GM10266 (cell line): ENCODE results near the gene RPS6KA3.

Experiments used
- DNase-seq: peaks from one replicate; pipeline ENCODE4 v3.0.0; 2012; ENCODE audit errors: extremely low spot score
- CTCF ChIP-seq: IDR thresholded peaks from 2 replicates; pipeline ENCODE4 v1.5.1; 2012; ENCODE audit warnings: mild to moderate bottlenecking, low read depth; ENCODE audit not compliant: control insufficient read depth, insufficient read depth; ENCODE audit errors: missing control alignments

RPS6KA3 gene

GRCh38 chrX:20116577-20117240, 150.0 kb downstream of the RPS6KA3 start, which contains the start of gene MAP7D2:
Gene MAP7D2 (minus strand): TSS chrX:20116907. CDS start chrX:20116879, 28 bp downstream.
- TF ChIP-seq CTCF, result no peak
- no peak for DNase-seq

- TF ChIP-seq CTCF, result no peak
- DNase-seq, result no peak
Measured at GRCh38 chrX:20116087-20116576, 150.6 kb downstream of the RPS6KA3 start.

- TF ChIP-seq CTCF, result no peak
Measured at GRCh38 chrX:20112022-20112774, 154.5 kb downstream of the RPS6KA3 start.

GRCh38 chrX:20111271-20111670, 155.4 kb downstream of the RPS6KA3 start:
- TF ChIP-seq CTCF, result no peak
- DNase-seq, result no peak

More at GRCh38 chrX:20112022-20112774, 154.5 kb downstream of the RPS6KA3 start:
- DNase-seq, result no peak

GRCh38 chrX:20101934-20102581, 164.7 kb downstream of the RPS6KA3 start:
- no peak for TF ChIP-seq CTCF
- no peak for DNase-seq
